Activated CD8-positive, alpha-beta memory T cell treated with anti-CD3 and anti-CD28 coated beads, Interleukin-2, amount 50 U/mL, for 24 hours (primary cell): ENCODE results near the gene RAB44.

ENCODE experiments used
- DNase-seq: peaks from one replicate; pipeline ENCODE4 v3.0.0-alpha.2; 2020; ENCODE audit errors: extremely low read depth

Gene RAB44

GRCh38 chr6:36669002-36669401 lies 28.6 kb upstream of the RAB44 start:
- DNase-seq, result no peak

- no peak for DNase-seq
These were observed 27.4 kb upstream of the RAB44 start for GRCh38 chr6:36670271-36670670.

GRCh38 chr6:36671687-36672375 lies 25.8 kb upstream of the RAB44 start:
- no peak for DNase-seq

GRCh38 chr6:36673882-36674281 lies 23.7 kb upstream of the RAB44 start:
- DNase-seq, result no peak

- no peak for DNase-seq
These were observed 22.7 kb upstream of the RAB44 start for GRCh38 chr6:36674942-36675341.

GRCh38 chr6:36676141-36677058 lies 21.2 kb upstream of the RAB44 start:
- DNase-seq, result no peak

- no peak for DNase-seq
These were observed 20.4 kb upstream of the RAB44 start for GRCh38 chr6:36677059-36677749.

GRCh38 chr6:36677753-36678487 lies 19.7 kb upstream of the RAB44 start:
- no peak for DNase-seq

- no peak for DNase-seq
These were observed 19.1 kb upstream of the RAB44 start, which contains the start of gene CDKN1A for GRCh38 chr6:36678488-36679042. Gene CDKN1A, plus strand, starts transcription at chr6:36678714. Its CDS starts 5,388 bp downstream, at chr6:36684102.

GRCh38 chr6:36679043-36679833 lies 18.4 kb upstream of the RAB44 start:
- DNase-seq, result no peak

GRCh38 chr6:36682328-36683144 lies 15.1 kb upstream of the RAB44 start:
- no peak for DNase-seq

- DNase-seq, result no peak
These were observed 14.4 kb upstream of the RAB44 start for GRCh38 chr6:36683145-36683655.

GRCh38 chr6:36683656-36684446 lies 13.8 kb upstream of the RAB44 start:
- DNase-seq, result no peak

- no peak for DNase-seq
These were observed 13.2 kb upstream of the RAB44 start for GRCh38 chr6:36684447-36684812.

- DNase-seq, result no peak
These were observed 12.3 kb upstream of the RAB44 start for GRCh38 chr6:36685166-36685924.

- no peak for DNase-seq
These were observed 11.5 kb upstream of the RAB44 start for GRCh38 chr6:36685926-36686667.
